ENCODE measurements around the gene CEACAM19. TPM values are rescaled to one million over a fixed set of nuclear protein-coding genes. Genes with fewer than 3 reads are reported as not detected.

The CEACAM19 gene
- total and polyA plus RNA-seq, 2 of the 13 experiments (the other 11 are each of a cell fraction or from before 2014, with no cell fraction given): 1.3 to 4.0 TPM

GRCh38 chr19:44643605-44644401 lies 27.5 kb upstream of the CEACAM19 start, which contains the start of gene PVR (continued):
- TF ChIP-seq AFF4 (CRISPR knock-in tag; IDR thresholded peaks at IDR 0.05): no peak
- no peak for TF ChIP-seq HDAC6 (IDR thresholded peaks at IDR 0.05; ENCODE audit: low read depth, low read length)
- no peak for TF ChIP-seq ZNF510 (CRISPR knock-in tag; IDR thresholded peaks at IDR 0.05; ENCODE audit: low read depth)
- no peak for TF ChIP-seq ATRX (CRISPR knock-in tag; IDR thresholded peaks at IDR 0.05; ENCODE audit: borderline replicate concordance)
- no peak for TF ChIP-seq SYNCRIP (IDR thresholded peaks at IDR 0.05; ENCODE audit: insufficient read depth, low read depth, low read length)
- no peak for TF ChIP-seq ZNF451 (CRISPR knock-in tag; IDR thresholded peaks at IDR 0.05)
- no peak for TF ChIP-seq STAT5B (CRISPR knock-in tag; IDR thresholded peaks at IDR 0.05)
- TF ChIP-seq JUNB (CRISPR knock-in tag; IDR thresholded peaks at IDR 0.05; ENCODE audit: borderline replicate concordance): no peak
- no peak for TF ChIP-seq AHDC1 (CRISPR knock-in tag; IDR thresholded peaks at IDR 0.05; ENCODE audit: borderline replicate concordance)
- no peak for TF ChIP-seq TP53 (CRISPR knock-in tag; conservative IDR thresholded peaks at IDR 0.05)
- peak; percentile 75 for TF ChIP-seq RBM39 (IDR thresholded peaks at IDR 0.05; ENCODE audit: low read depth, low read length, poor library complexity, severe bottlenecking)
- TF ChIP-seq KLF11 (CRISPR knock-in tag; IDR thresholded peaks at IDR 0.05): no peak
- TF ChIP-seq LCORL (IDR thresholded peaks at IDR 0.05): no peak
- TF ChIP-seq LCORL (CRISPR knock-in tag; IDR thresholded peaks at IDR 0.05): no peak; the same call in 1 of the 2 replicates
- TF ChIP-seq CEBPG (CRISPR knock-in tag; IDR thresholded peaks at IDR 0.05): no peak
- no peak; the same call in 1 of the 2 replicates for TF ChIP-seq SMC3 (IDR thresholded peaks at IDR 0.05; ENCODE audit: low read length)
- no peak for TF ChIP-seq MTA3 (CRISPR knock-in tag; IDR thresholded peaks at IDR 0.05)
- 0 out of 2 replicates have a peak, but pooled peaks have one; percentile 50 for TF ChIP-seq ZBTB8A (CRISPR knock-in tag; IDR thresholded peaks at IDR 0.05; ENCODE audit: borderline replicate concordance, low read depth)
- TF ChIP-seq ZFAT (CRISPR knock-in tag; conservative IDR thresholded peaks at IDR 0.05): no peak
- TF ChIP-seq CCDC6 (CRISPR knock-in tag; IDR thresholded peaks at IDR 0.05): no peak; the same call in 1 of the 2 replicates
- TF ChIP-seq RARA (CRISPR knock-in tag; IDR thresholded peaks at IDR 0.05): no peak
- no peak for TF ChIP-seq ZNF383 (CRISPR knock-in tag; IDR thresholded peaks at IDR 0.05; ENCODE audit: borderline replicate concordance)
- no peak for TF ChIP-seq FOXK2 (IDR thresholded peaks at IDR 0.05)
